Measurements from ENCODE around the gene SMARCA2. TPM values are rescaled to one million over a fixed set of nuclear protein-coding genes. Genes with fewer than 3 reads are reported as not detected.

Gene SMARCA2
- total and polyA plus RNA-seq, 4 donors = 143 to 161 (median 152) TPM

DNA sequence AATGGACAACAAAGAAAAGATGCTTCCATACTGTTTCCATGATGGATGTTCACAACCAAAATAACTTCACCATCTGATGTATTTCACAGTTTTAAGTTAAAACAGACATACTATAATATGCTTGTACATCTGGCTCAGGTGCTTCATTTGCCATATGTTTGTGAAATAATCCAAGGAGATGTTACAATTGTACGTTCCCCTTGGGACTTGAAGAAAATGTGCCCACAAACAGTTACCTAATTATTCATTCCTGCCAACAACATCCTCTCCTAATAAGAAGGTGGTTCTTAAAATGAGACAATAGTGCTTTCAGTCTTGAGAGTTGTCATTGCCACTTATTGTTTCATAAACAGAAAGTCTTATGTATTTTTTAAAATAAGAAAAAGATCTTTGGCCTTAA is 33.1 kb upstream of the SMARCA2 start:
- WGBS (ENCODE audit: insufficient coverage) = no CpG with 5 or more reads among the region's 1 CpG
- H3K4me3 ChIP-seq (ENCODE audit: low read depth, low read length) = no peak overlapping the region
- DNase-seq (ENCODE audit: low read depth in 4 of 6, low spot score in 6 of 6) = peak in 1 of 6 donors; percentile 53
- no peaks in the 10 kb centered on the region for H3K36me3 ChIP-seq (ENCODE audit: control insufficient read depth, insufficient read depth, low read length)
- H3K9me3 ChIP-seq (ENCODE audit: control insufficient read depth, insufficient read depth, low read length) = no peaks in the 10 kb centered on the region
- H3K27ac ChIP-seq (ENCODE audit: low read depth, low read length) = no peak overlapping the region
- no peaks in the 10 kb centered on the region for H3K27me3 ChIP-seq (ENCODE audit: control insufficient read depth, insufficient read depth, low read length)
- H3K4me1 ChIP-seq (ENCODE audit: control insufficient read depth, insufficient read depth, low read length) = peaks cover 3% of the 10 kb centered on the region

DNA sequence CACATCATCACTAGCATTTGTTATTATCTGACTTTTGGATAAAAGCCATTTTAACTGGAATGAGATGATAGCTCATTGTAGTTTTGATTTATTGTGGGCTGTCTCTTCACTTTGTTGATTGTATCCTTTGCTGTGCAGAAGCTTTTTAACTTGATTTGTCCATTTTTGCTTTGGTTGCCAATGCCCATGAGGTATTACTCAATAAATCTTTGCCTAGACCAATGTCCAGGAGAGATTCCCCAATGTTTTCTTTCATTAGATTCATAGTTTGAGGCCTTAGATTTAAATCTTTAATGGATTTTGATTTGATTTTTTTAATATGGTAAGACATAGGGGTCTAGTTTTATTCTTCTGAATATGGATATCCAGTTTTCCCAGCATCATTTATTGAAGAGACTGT is 28.8 kb upstream of the SMARCA2 start:
- Histone ChIP-seq H3K27ac (ENCODE audit: low read depth, low read length) (no peak overlapping the region), H3K4me1 (ENCODE audit: control insufficient read depth, insufficient read depth, low read length) (no peaks in the 10 kb centered on the region), H3K9me3 (ENCODE audit: control insufficient read depth, insufficient read depth, low read length) (no peaks in the 10 kb centered on the region), H3K4me3 (ENCODE audit: low read depth, low read length) (no peak overlapping the region), H3K27me3 (ENCODE audit: control insufficient read depth, insufficient read depth, low read length) (no peaks in the 10 kb centered on the region), H3K36me3 (ENCODE audit: control insufficient read depth, insufficient read depth, low read length) (no peaks in the 10 kb centered on the region)
- DNase-seq (ENCODE audit: low read depth in 4 of 6, low spot score in 6 of 6) = no peak

DNA sequence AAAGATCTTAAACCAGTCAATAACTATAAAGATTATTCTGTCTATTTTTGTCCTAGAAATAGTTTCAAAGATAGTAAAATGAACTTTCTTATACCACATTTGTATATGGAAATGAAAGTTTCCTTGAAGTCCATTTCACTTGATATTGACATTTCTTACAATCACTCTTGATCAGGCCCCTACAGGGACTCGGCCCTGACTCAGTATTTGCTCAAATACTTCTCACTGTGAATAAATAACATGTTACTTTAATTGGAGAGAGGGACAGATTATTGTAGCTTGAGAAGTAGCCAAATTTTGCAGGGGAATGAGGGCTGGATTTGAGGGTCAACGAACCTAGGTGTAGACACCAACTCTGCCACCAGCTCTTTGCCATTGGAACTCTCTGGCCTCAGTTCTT is 25.6 kb upstream of the SMARCA2 start:
- no peaks in the 10 kb centered on the region for H3K9me3 ChIP-seq (ENCODE audit: control insufficient read depth, insufficient read depth, low read length)
- 100% methylated on average over 1 of the region's 2 CpGs for WGBS (ENCODE audit: insufficient coverage)
- H3K4me1 ChIP-seq (ENCODE audit: control insufficient read depth, insufficient read depth, low read length) = no peaks in the 10 kb centered on the region
- no peak overlapping the region for H3K4me3 ChIP-seq (ENCODE audit: low read depth, low read length)
- no peak overlapping the region for H3K27ac ChIP-seq (ENCODE audit: low read depth, low read length)
- no peak for DNase-seq (ENCODE audit: low read depth in 4 of 6, low spot score in 6 of 6)
- H3K36me3 ChIP-seq (ENCODE audit: control insufficient read depth, insufficient read depth, low read length) = no peaks in the 10 kb centered on the region
- no peaks in the 10 kb centered on the region for H3K27me3 ChIP-seq (ENCODE audit: control insufficient read depth, insufficient read depth, low read length)

DNA sequence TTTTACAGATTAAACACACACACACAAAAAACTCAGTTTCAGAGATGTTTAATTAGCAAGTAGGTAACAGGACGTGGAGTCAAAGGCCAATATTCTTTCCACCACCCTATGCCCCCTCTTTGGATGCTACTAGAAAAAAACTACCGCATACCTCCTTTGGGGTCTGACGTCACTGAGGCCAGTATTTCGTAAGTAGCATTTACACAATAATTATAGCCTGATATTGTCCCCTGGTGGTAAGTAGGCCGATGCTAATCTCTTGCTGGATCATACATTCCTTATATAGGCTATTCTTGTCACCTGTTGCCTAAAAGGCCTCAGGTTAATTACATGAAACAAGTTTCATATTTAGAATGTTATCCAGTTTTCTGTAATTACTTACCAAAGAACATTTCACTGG is 21.0 kb upstream of the SMARCA2 start:
- H3K9me3 ChIP-seq (ENCODE audit: control insufficient read depth, insufficient read depth, low read length) = no peaks in the 10 kb centered on the region
- H3K36me3 ChIP-seq (ENCODE audit: control insufficient read depth, insufficient read depth, low read length) = no peaks in the 10 kb centered on the region
- H3K4me3 ChIP-seq (ENCODE audit: low read depth, low read length) = no peak overlapping the region
- no peaks in the 10 kb centered on the region for H3K4me1 ChIP-seq (ENCODE audit: control insufficient read depth, insufficient read depth, low read length)
- H3K27ac ChIP-seq (ENCODE audit: low read depth, low read length) = no peak overlapping the region
- DNase-seq (ENCODE audit: low read depth in 4 of 6, low spot score in 6 of 6) = no peak
- H3K27me3 ChIP-seq (ENCODE audit: control insufficient read depth, insufficient read depth, low read length) = no peaks in the 10 kb centered on the region
- no CpG with 5 or more reads among the region's 5 CpGs for WGBS (ENCODE audit: insufficient coverage)

DNA sequence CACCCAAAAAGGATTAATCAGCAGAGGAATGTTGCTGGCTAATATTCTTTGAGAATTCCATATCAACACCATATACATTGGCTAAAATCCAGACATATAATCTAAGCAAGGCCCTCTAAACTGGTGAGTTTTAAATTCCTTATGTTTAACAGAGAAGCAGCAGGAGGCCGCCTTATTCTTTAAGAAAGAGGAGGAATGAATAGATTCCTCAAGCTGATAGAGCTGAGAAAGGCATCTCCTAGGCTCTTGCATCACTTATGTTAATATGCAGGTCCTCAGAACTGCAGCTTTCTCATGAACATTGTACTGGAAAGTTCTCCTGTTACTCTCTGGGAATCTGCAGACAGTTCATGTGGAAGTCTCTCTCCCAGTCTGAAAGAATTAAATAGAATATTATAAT is 20.1 kb upstream of the SMARCA2 start:
- Histone ChIP-seq H3K4me3 (ENCODE audit: low read depth, low read length) (no peak overlapping the region), H3K27me3 (ENCODE audit: control insufficient read depth, insufficient read depth, low read length) (no peaks in the 10 kb centered on the region), H3K27ac (ENCODE audit: low read depth, low read length) (no peak overlapping the region), H3K36me3 (ENCODE audit: control insufficient read depth, insufficient read depth, low read length) (no peaks in the 10 kb centered on the region), H3K4me1 (ENCODE audit: control insufficient read depth, insufficient read depth, low read length) (no peaks in the 10 kb centered on the region), H3K9me3 (ENCODE audit: control insufficient read depth, insufficient read depth, low read length) (no peaks in the 10 kb centered on the region)
- DNase-seq (ENCODE audit: low read depth in 4 of 6, low spot score in 6 of 6) = no peak
- no CpG with 5 or more reads among the region's 1 CpG for WGBS (ENCODE audit: insufficient coverage)

DNA sequence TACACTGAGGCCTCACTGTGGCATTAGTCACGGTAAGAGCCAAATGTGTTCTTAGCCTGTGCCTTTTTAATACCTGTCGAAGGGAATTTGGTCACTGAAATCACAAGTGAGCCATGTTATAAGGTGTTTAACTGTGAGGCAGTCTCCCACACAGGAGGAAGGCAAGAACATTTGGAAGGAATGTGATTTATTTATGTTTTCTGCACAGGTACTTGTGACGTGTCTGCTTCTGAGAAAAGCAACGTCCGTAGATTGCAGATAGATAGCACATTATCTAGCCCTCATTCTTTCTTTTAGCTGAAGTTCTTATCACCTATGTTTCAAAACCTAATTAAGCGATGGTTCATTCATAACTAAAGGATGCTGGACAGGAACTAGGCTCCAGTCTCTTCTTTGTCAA is 19.0 kb upstream of the SMARCA2 start:
- no peak for DNase-seq (ENCODE audit: low read depth in 4 of 6, low spot score in 6 of 6)
- no peak overlapping the region for H3K27ac ChIP-seq (ENCODE audit: low read depth, low read length)
- 83% methylated on average over 4 of the region's 6 CpGs for WGBS (ENCODE audit: insufficient coverage)
- no peak overlapping the region for H3K4me3 ChIP-seq (ENCODE audit: low read depth, low read length)
- H3K9me3 ChIP-seq (ENCODE audit: control insufficient read depth, insufficient read depth, low read length) = no peaks in the 10 kb centered on the region
- H3K27me3 ChIP-seq (ENCODE audit: control insufficient read depth, insufficient read depth, low read length) = no peaks in the 10 kb centered on the region
- no peaks in the 10 kb centered on the region for H3K4me1 ChIP-seq (ENCODE audit: control insufficient read depth, insufficient read depth, low read length)
- H3K36me3 ChIP-seq (ENCODE audit: control insufficient read depth, insufficient read depth, low read length) = no peaks in the 10 kb centered on the region

DNA sequence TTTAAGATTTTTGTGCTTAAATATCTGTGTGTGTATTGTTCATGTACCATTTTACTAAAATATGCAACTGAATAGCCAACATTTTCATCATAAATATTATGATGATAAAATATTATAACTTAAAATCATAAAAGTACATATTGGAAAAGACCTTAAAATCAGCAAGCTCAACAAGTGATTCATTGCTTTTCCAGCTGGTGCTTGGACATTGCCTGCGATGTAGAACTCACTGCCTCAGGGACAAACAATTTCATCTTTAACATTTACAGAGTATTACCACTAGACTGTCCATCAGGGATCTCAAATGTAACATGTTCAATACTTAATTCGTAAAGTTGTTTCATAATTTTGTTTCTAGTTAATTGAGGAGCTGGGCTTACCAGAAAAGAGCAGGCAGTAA is 17.5 kb upstream of the SMARCA2 start:
- Histone ChIP-seq H3K4me1 (ENCODE audit: control insufficient read depth, insufficient read depth, low read length) (no peaks in the 10 kb centered on the region), H3K27me3 (ENCODE audit: control insufficient read depth, insufficient read depth, low read length) (no peaks in the 10 kb centered on the region), H3K27ac (ENCODE audit: low read depth, low read length) (no peak overlapping the region), H3K9me3 (ENCODE audit: control insufficient read depth, insufficient read depth, low read length) (no peaks in the 10 kb centered on the region), H3K36me3 (ENCODE audit: control insufficient read depth, insufficient read depth, low read length) (no peaks in the 10 kb centered on the region), H3K4me3 (ENCODE audit: low read depth, low read length) (no peak overlapping the region)
- 83% methylated on average over 1 of the region's 2 CpGs for WGBS (ENCODE audit: insufficient coverage)
- no peak for DNase-seq (ENCODE audit: low read depth in 4 of 6, low spot score in 6 of 6)

DNA sequence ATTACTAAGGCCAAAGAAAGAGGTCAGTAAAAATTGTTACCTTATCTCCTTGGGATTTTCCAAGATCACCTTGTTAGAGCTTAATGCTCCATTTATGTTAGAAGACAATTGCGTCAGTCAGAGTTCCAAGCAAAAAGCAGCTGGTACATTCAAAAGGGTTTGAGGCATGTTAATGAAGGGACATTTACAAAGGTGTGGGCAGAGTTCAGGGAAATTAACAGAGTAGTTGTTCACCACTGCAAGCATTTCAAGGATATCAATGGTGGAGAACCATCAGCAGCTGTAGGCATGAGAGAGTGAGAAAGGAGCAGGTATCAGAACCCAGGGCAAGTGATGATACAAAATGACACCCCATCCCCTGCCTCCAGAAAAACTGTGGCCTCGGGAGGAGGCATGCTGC is 17.0 kb upstream of the SMARCA2 start:
- Histone ChIP-seq H3K4me3 (ENCODE audit: low read depth, low read length) (no peak overlapping the region), H3K9me3 (ENCODE audit: control insufficient read depth, insufficient read depth, low read length) (no peaks in the 10 kb centered on the region), H3K27me3 (ENCODE audit: control insufficient read depth, insufficient read depth, low read length) (no peaks in the 10 kb centered on the region), H3K36me3 (ENCODE audit: control insufficient read depth, insufficient read depth, low read length) (no peaks in the 10 kb centered on the region), H3K4me1 (ENCODE audit: control insufficient read depth, insufficient read depth, low read length) (no peaks in the 10 kb centered on the region), H3K27ac (ENCODE audit: low read depth, low read length) (no peak overlapping the region)
- 54% methylated on average over 2 of the region's 2 CpGs for WGBS (ENCODE audit: insufficient coverage)
- no peak for DNase-seq (ENCODE audit: low read depth in 4 of 6, low spot score in 6 of 6)

DNA sequence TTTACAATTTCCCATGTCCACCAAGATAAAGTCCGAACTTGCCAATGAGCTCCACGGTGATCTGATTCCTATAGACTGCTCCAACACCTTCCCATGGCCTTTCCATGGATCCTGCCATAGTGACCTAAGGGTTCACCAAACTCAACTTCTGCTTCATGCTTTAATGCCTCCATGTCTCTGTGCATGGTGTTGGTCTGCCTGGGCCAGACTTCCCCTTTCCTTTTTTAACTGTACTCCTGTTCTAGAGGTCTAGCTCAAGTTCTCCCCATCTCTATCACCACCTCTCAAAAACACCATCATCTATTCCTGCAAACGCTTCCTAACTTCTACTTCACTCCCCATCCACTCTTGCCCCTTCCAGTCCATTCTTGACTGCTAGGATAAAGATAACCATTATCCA is 14.8 kb upstream of the SMARCA2 start:
- Histone ChIP-seq H3K4me3 (ENCODE audit: low read depth, low read length) (no peak overlapping the region), H3K9me3 (ENCODE audit: control insufficient read depth, insufficient read depth, low read length) (no peaks in the 10 kb centered on the region), H3K4me1 (ENCODE audit: control insufficient read depth, insufficient read depth, low read length) (no peaks in the 10 kb centered on the region), H3K27ac (ENCODE audit: low read depth, low read length) (no peak overlapping the region), H3K27me3 (ENCODE audit: control insufficient read depth, insufficient read depth, low read length) (no peaks in the 10 kb centered on the region), H3K36me3 (ENCODE audit: control insufficient read depth, insufficient read depth, low read length) (no peaks in the 10 kb centered on the region)
- WGBS (ENCODE audit: insufficient coverage) = 93% methylated on average over 3 of the region's 3 CpGs
- no peak for DNase-seq (ENCODE audit: low read depth in 4 of 6, low spot score in 6 of 6)

DNA sequence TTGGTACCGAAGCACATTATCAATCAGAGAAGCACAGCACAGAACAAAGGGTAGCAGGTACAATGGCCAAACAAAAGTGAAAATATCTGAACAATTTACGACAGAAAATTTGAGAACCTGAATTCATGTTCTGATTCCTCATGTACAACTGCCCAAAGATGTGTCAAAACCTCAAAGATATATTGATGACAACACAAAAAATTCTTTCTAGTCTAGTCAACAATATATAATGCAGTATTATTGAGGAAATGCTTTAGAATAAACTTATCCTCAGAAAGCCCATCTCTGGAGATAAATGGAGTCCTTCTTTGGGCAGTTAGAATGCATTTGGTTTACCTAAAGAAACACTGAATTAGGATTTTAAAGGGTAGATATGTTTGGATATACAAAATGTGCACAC is 6.8 kb upstream of the SMARCA2 start:
- Histone ChIP-seq H3K4me1 (ENCODE audit: control insufficient read depth, insufficient read depth, low read length) (no peaks in the 10 kb centered on the region), H3K36me3 (ENCODE audit: control insufficient read depth, insufficient read depth, low read length) (no peaks in the 10 kb centered on the region), H3K9me3 (ENCODE audit: control insufficient read depth, insufficient read depth, low read length) (no peaks in the 10 kb centered on the region), H3K27me3 (ENCODE audit: control insufficient read depth, insufficient read depth, low read length) (no peaks in the 10 kb centered on the region), H3K27ac (ENCODE audit: low read depth, low read length) (no peak overlapping the region), H3K4me3 (ENCODE audit: low read depth, low read length) (no peak overlapping the region)
- WGBS (ENCODE audit: insufficient coverage) = no CpG with 5 or more reads among the region's 2 CpGs
- DNase-seq (ENCODE audit: low read depth in 4 of 6, low spot score in 6 of 6) = no peak
